ENCODE measurements around the gene ERV3-1. TPM values are rescaled to one million over a fixed set of nuclear protein-coding genes. Genes with fewer than 3 reads are reported as not detected.

The ERV3-1 gene
- total RNA-seq, 4 donors from 2014 or later: 6.6 to 15.9 (median 11.0) TPM

GRCh38 chr7:64996305-64996704, 10.2 kb downstream of the ERV3-1 start:
- TF ChIP-seq CTCF (IDR thresholded peaks at IDR 0.05): no peak
- TF ChIP-seq POLR2A (IDR thresholded peaks at IDR 0.05): no peak
- no peak for TF ChIP-seq EP300 (IDR thresholded peaks at IDR 0.05; ENCODE audit: low read depth)
- no peak for TF ChIP-seq POLR2AphosphoS5 (IDR thresholded peaks at IDR 0.05)
- WGBS, 2 donors (ENCODE audit: low coverage in 1 of 2): 95% methylated on average over 2 of the region's 2 CpGs; no CpG with 5 or more reads in 1 of the 2 donors
- Histone ChIP-seq H3K36me3 (peaks cover 0 to 8% (median 0%) of the 10 kb centered on the region in 4 donors), H3K4me3 (no peak overlapping the region), H3K9me3 (peaks cover 9 to 22% of the 10 kb centered on the region in 2 donors), H3K4me1 (no peaks in the 10 kb centered on the region), H3K27me3 (no peaks in the 10 kb centered on the region), H3K27ac (no peak overlapping the region)
- DNase-seq: no peak
- in situ Hi-C loops (cut with MboI; ENCODE audit: low pct_ligation_motif_present in 1 of 4, low pct_unique_long_range_greater_than_20kb in 1 of 4, low sequenced_read_pairs in 3 of 4): no loop called here
- intact Hi-C loops (cut with DNase I; ENCODE audit: low total_unique reads): no loop called here

GRCh38 chr7:64993901-64994300, 12.6 kb downstream of the ERV3-1 start:
- in situ Hi-C loops (cut with MboI; ENCODE audit: low pct_ligation_motif_present in 1 of 4, low pct_unique_long_range_greater_than_20kb in 1 of 4, low sequenced_read_pairs in 3 of 4) (no loop called here), intact Hi-C loops (cut with DNase I; ENCODE audit: low total_unique reads) (no loop called here)
- Histone ChIP-seq H3K27ac (no peak overlapping the region), H3K4me1 (no peaks in the 10 kb centered on the region), H3K27me3 (no peaks in the 10 kb centered on the region), H3K4me3 (no peak overlapping the region), H3K9me3 (peaks cover 22 to 32% of the 10 kb centered on the region in 2 donors), H3K36me3 (peaks cover 0 to 5% (median 0%) of the 10 kb centered on the region in 4 donors)
- TF ChIP-seq EP300 (IDR thresholded peaks at IDR 0.05; ENCODE audit: low read depth) (no peak), POLR2AphosphoS5 (IDR thresholded peaks at IDR 0.05) (no peak), CTCF (IDR thresholded peaks at IDR 0.05) (no peak), POLR2A (IDR thresholded peaks at IDR 0.05) (no peak)
- DNase-seq: no peak
- WGBS, 2 donors (ENCODE audit: low coverage in 1 of 2): 91 to 96% methylated on average over 4 to 7 of the region's 7 CpGs

GRCh38 chr7:64992971-64993370, 13.5 kb downstream of the ERV3-1 start:
- Histone ChIP-seq H3K27ac (no peak overlapping the region), H3K4me3 (no peak overlapping the region), H3K36me3 (no peaks in the 10 kb centered on the region), H3K4me1 (no peaks in the 10 kb centered on the region), H3K27me3 (no peaks in the 10 kb centered on the region), H3K9me3 (peaks cover 26 to 39% of the 10 kb centered on the region in 2 donors)
- no peak for TF ChIP-seq CTCF (IDR thresholded peaks at IDR 0.05)
- TF ChIP-seq EP300 (IDR thresholded peaks at IDR 0.05; ENCODE audit: low read depth): no peak
- TF ChIP-seq POLR2A (IDR thresholded peaks at IDR 0.05): no peak
- TF ChIP-seq POLR2AphosphoS5 (IDR thresholded peaks at IDR 0.05): no peak
- in situ Hi-C loops (cut with MboI; ENCODE audit: low pct_ligation_motif_present in 1 of 4, low pct_unique_long_range_greater_than_20kb in 1 of 4, low sequenced_read_pairs in 3 of 4): no loop called here
- DNase-seq: no peak
- intact Hi-C loops (cut with DNase I; ENCODE audit: low total_unique reads): no loop called here
- WGBS, 2 donors (ENCODE audit: low coverage in 1 of 2): 100% methylated on average over 3 to 4 of the region's 5 CpGs

GRCh38 chr7:64990936-64991335, 15.6 kb downstream of the ERV3-1 start, which contains the start of gene ZNF117:
Gene ZNF117 (minus strand): TSS chr7:64991036.
- H3K36me3 ChIP-seq: no peaks in the 10 kb centered on the region
- DNase-seq: no peak
- H3K27me3 ChIP-seq: no peaks in the 10 kb centered on the region
- in situ Hi-C loops (cut with MboI; ENCODE audit: low pct_ligation_motif_present in 1 of 4, low pct_unique_long_range_greater_than_20kb in 1 of 4, low sequenced_read_pairs in 3 of 4): no loop called here
- 94 to 96% methylated on average over 4 of the region's 4 CpGs for WGBS, 2 donors (ENCODE audit: low coverage in 1 of 2)
- H3K4me3 ChIP-seq: no peak within 1 kb of the TSS
- TF ChIP-seq POLR2A (IDR thresholded peaks at IDR 0.05) (no peak), POLR2AphosphoS5 (IDR thresholded peaks at IDR 0.05) (no peak), EP300 (IDR thresholded peaks at IDR 0.05; ENCODE audit: low read depth) (no peak), CTCF (IDR thresholded peaks at IDR 0.05) (no peak)
- H3K27ac ChIP-seq: no peak within 1 kb of the TSS
- no peaks in the 10 kb centered on the region for H3K4me1 ChIP-seq
- H3K9me3 ChIP-seq: peaks cover 26 to 49% of the 10 kb centered on the region in 2 donors
- intact Hi-C loops (cut with DNase I; ENCODE audit: low total_unique reads): no loop called here
